Neural cell (in vitro differentiated cells): ENCODE measurements around the gene CIB4. TPM values are rescaled to one million over a fixed set of nuclear protein-coding genes. Genes with fewer than 3 reads are reported as not detected.
A peak's percentile ranks its signal among the peaks of the same experiment; 100 is the strongest.

Experiments
- H2AFZ ChIP-seq: fragments of 200-600, 300-800 bp; sonication (generic), shearing (Covaris generic); 2 replicates; pipeline ENCODE4 v1.6.0; 2014; ENCODE audit warnings: low read depth, mild to moderate bottlenecking, antibody characterized with exemption, low read length, moderate library complexity
- H3F3A ChIP-seq: fragments of 200-600 bp; shearing (Covaris generic); 2 replicates; pipeline ENCODE4 v1.6.1; 2016; ENCODE audit warnings: mild to moderate bottlenecking, moderate library complexity, mixed read lengths, antibody characterized with exemption, low read length; ENCODE audit not compliant: insufficient read depth, poor library complexity, severe bottlenecking
- H3K27ac ChIP-seq: fragments of 200-600, 300-800 bp; sonication (generic), shearing (Covaris generic); 2 replicates; pipeline ENCODE4 v1.5.1; 2014; ENCODE audit warnings: mild to moderate bottlenecking, low read length, moderate library complexity
- H3K27me3 ChIP-seq: fragments of 300-800, 200-600 bp; sonication (generic), shearing (Covaris generic); 2 replicates; pipeline ENCODE4 v1.6.0; 2014; ENCODE audit warnings: mild to moderate bottlenecking, low read depth, low read length, moderate library complexity; ENCODE audit not compliant: insufficient read depth
- H3K36me3 ChIP-seq: fragments of 300-800, 200-600 bp; sonication (generic), shearing (Covaris generic); 2 replicates; pipeline ENCODE4 v1.5.1; 2014; ENCODE audit warnings: mild to moderate bottlenecking, antibody characterized with exemption, low read length, moderate library complexity; ENCODE audit not compliant: insufficient read depth
- H3K4me2 ChIP-seq: fragments of 300-800, 200-600 bp; sonication (generic), shearing (Covaris generic); 2 replicates; pipeline ENCODE4 v1.6.0; 2014; ENCODE audit warnings: mild to moderate bottlenecking, low read length
- H3K4me3 ChIP-seq: fragments of 300-800, 200-600 bp; sonication (generic), shearing (Covaris generic); 2 replicates; pipeline ENCODE4 v1.5.1; 2014; ENCODE audit warnings: mild to moderate bottlenecking, low read length, moderate library complexity
- H3K79me2 ChIP-seq: fragments of 200-600 bp; shearing (Covaris generic); replicated peaks from 2 replicates; pipeline ENCODE4 v1.6.0; 2014; ENCODE audit warnings: mild to moderate bottlenecking, low read length, moderate library complexity; ENCODE audit not compliant: insufficient read depth
- H3K9ac ChIP-seq: fragments of 300-800, 200-600 bp; sonication (generic), shearing (Covaris generic); 2 replicates; pipeline ENCODE4 v1.6.1; 2016; ENCODE audit warnings: mild to moderate bottlenecking, low read length, mixed read lengths
- H3K9me2 ChIP-seq: fragments of 200-600 bp; shearing (Covaris generic); 2 replicates; pipeline ENCODE4 v1.6.1; 2016; ENCODE audit warnings: mild to moderate bottlenecking, low read length, mixed read lengths; ENCODE audit not compliant: insufficient read depth
- H3K9me3 ChIP-seq: fragments of 200-600, 300-800 bp; sonication (generic), shearing (Covaris generic); 2 replicates; pipeline ENCODE4 v1.6.1; 2016; ENCODE audit warnings: mild to moderate bottlenecking, mixed run types, low read length, moderate library complexity, mixed read lengths
- H4K20me1 ChIP-seq: fragments of 200-600 bp; shearing (Covaris generic); 2 replicates; pipeline ENCODE4 v1.6.1; 2016; ENCODE audit warnings: mild to moderate bottlenecking, mixed run types; ENCODE audit not compliant: insufficient read depth
- EP300 ChIP-seq: fragments of 450-650 bp; conservative IDR thresholded peaks from 2 replicates; pipeline ENCODE4 v1.6.1; 2014; ENCODE audit warnings: antibody characterized with exemption, mild to moderate bottlenecking, moderate library complexity; ENCODE audit not compliant: poor library complexity, severe bottlenecking
- EZH2 ChIP-seq: fragments of 200-600, 300-800 bp; shearing (Covaris generic), sonication (generic); IDR thresholded peaks from 2 replicates; pipeline ENCODE4 v1.6.1; 2014; ENCODE audit warnings: antibody characterized with exemption, low read length, borderline replicate concordance, mild to moderate bottlenecking; ENCODE audit not compliant: insufficient read depth, poor library complexity, severe bottlenecking
- MXI1 ChIP-seq: fragments of 450-650 bp; conservative IDR thresholded peaks from 2 replicates; pipeline ENCODE4 v1.6.1; 2014; ENCODE audit warnings: antibody characterized with exemption, mild to moderate bottlenecking; ENCODE audit not compliant: poor library complexity, severe bottlenecking
- POLR2AphosphoS5 ChIP-seq: IDR thresholded peaks from 2 replicates; pipeline ENCODE4 v1.6.1; 2012
- RAD21 ChIP-seq: fragments of 450-650 bp; conservative IDR thresholded peaks from 2 replicates; pipeline ENCODE4 v1.6.1; 2014; ENCODE audit warnings: antibody characterized with exemption, mild to moderate bottlenecking, moderate library complexity
- SMC3 ChIP-seq: fragments of 450-650 bp; conservative IDR thresholded peaks from 2 replicates; pipeline ENCODE4 v1.6.1; 2014; ENCODE audit warnings: antibody characterized with exemption, mild to moderate bottlenecking, moderate library complexity; ENCODE audit not compliant: poor library complexity
- TAF1 ChIP-seq: IDR thresholded peaks from 2 replicates; pipeline ENCODE4 v1.6.1; 2012; ENCODE audit warnings: low read depth
- polyA plus RNA-seq: library from polyadenylated mRNA; depleted of rRNA; stranded (reverse); fragments of >200 nt; gene quantifications from 2 replicates; pipeline ENCODE4 v1.2.3, GENCODE V29; 2014
- TF ChIP-seq, protein P1 (sequence below): fragments of 450-650 bp; IDR thresholded peaks from 2 replicates; pipeline ENCODE4 v1.5.1; 2014; ENCODE audit warnings: antibody characterized with exemption, mild to moderate bottlenecking, moderate library complexity; ENCODE audit not compliant: poor library complexity, severe bottlenecking
- TF ChIP-seq, protein P2 (sequence below): IDR thresholded peaks from 2 replicates; pipeline ENCODE4 v1.6.1; 2012; ENCODE audit warnings: borderline replicate concordance

Gene CIB4
- polyA plus RNA-seq, 1 donor from 2014 or later: not detected

DNA sequence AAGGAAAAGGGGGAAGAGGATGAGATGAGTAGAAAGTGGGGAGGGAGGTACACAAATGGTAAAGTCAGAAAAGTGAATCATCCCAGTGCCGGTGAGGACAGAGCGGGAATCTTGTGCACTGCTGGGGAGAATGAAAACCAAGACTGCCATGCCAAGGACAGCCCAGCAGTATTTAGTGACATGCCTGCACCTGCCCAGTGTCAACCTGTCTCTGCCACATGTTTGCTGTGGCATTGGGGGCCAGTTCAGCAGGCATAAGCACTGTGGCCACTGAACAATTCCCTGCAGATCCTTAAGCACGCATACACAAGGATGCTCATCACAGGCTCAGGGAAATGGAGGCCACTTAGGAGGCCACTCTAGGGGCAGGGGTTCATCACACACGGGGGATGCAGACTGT lies 46.2 kb upstream of the CIB4 start:
- no peak overlapping the region for H2AFZ ChIP-seq
- H3F3A ChIP-seq: no peaks in the 10 kb centered on the region

DNA sequence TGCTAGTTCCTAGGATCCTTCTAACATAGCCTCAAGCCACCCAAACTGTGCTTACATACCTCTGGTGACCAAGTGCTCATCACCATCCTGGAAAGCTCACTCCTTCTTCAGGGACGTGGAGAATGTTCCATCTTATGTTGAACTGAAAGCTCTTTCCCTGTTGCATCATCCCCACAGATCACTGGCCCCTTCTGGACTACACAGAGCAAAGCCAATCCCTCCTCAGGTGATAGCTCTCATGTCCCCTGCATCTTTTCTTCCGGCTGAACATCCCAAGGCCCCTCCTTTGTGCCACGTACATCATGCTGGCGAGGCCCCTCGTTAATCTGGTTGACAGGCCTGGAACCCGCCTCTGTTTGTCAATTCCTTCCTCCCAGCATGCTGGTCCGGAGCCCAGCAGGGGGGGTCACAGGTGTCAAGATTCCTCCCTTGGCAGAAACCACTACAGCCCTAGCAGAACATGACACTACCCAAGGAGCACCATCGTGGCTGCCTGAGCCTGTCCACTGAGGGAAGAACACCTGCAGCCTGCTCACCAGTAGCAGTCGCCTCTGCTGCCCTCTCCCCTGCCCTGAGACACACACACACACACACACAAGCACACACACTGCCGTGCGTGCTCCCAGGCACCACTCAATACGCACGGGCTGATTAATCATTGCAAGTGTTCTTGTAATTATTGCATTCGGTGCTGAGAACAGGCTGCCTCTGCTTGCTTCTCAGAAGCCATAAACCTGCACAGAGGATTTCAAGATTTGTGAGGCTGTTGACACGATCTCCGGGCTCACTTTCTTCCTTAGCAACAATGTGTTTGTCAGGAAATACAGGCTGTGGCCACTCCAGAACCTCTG lies 45.0 kb upstream of the CIB4 start:
- no peak overlapping the region for H3K4me2 ChIP-seq
- no peak overlapping the region for H3K4me3 ChIP-seq
- no peak overlapping the region for H3K27ac ChIP-seq
- TF ChIP-seq TAF1 (no peak), MXI1 (no peak), POLR2AphosphoS5 (no peak), SMC3 (no peak), RAD21 (no peak), EP300 (no peak), EZH2 (no peak)
- TF ChIP-seq, protein P1, sequence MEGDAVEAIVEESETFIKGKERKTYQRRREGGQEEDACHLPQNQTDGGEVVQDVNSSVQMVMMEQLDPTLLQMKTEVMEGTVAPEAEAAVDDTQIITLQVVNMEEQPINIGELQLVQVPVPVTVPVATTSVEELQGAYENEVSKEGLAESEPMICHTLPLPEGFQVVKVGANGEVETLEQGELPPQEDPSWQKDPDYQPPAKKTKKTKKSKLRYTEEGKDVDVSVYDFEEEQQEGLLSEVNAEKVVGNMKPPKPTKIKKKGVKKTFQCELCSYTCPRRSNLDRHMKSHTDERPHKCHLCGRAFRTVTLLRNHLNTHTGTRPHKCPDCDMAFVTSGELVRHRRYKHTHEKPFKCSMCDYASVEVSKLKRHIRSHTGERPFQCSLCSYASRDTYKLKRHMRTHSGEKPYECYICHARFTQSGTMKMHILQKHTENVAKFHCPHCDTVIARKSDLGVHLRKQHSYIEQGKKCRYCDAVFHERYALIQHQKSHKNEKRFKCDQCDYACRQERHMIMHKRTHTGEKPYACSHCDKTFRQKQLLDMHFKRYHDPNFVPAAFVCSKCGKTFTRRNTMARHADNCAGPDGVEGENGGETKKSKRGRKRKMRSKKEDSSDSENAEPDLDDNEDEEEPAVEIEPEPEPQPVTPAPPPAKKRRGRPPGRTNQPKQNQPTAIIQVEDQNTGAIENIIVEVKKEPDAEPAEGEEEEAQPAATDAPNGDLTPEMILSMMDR: no peak
- TF ChIP-seq, protein P2, sequence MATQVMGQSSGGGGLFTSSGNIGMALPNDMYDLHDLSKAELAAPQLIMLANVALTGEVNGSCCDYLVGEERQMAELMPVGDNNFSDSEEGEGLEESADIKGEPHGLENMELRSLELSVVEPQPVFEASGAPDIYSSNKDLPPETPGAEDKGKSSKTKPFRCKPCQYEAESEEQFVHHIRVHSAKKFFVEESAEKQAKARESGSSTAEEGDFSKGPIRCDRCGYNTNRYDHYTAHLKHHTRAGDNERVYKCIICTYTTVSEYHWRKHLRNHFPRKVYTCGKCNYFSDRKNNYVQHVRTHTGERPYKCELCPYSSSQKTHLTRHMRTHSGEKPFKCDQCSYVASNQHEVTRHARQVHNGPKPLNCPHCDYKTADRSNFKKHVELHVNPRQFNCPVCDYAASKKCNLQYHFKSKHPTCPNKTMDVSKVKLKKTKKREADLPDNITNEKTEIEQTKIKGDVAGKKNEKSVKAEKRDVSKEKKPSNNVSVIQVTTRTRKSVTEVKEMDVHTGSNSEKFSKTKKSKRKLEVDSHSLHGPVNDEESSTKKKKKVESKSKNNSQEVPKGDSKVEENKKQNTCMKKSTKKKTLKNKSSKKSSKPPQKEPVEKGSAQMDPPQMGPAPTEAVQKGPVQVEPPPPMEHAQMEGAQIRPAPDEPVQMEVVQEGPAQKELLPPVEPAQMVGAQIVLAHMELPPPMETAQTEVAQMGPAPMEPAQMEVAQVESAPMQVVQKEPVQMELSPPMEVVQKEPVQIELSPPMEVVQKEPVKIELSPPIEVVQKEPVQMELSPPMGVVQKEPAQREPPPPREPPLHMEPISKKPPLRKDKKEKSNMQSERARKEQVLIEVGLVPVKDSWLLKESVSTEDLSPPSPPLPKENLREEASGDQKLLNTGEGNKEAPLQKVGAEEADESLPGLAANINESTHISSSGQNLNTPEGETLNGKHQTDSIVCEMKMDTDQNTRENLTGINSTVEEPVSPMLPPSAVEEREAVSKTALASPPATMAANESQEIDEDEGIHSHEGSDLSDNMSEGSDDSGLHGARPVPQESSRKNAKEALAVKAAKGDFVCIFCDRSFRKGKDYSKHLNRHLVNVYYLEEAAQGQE: no peak
- H3F3A ChIP-seq: no peaks in the 10 kb centered on the region
- H3K27me3 ChIP-seq: no peaks in the 10 kb centered on the region
- H3K9me2 ChIP-seq: no peaks in the 10 kb centered on the region
- H3K9ac ChIP-seq: no peak overlapping the region
- H4K20me1 ChIP-seq: no peaks in the 10 kb centered on the region
- H2AFZ ChIP-seq: peak overlapping the region; percentile 14
- no peaks in the 10 kb centered on the region for H3K36me3 ChIP-seq
- no peaks in the 10 kb centered on the region for H3K9me3 ChIP-seq
- H3K79me2 ChIP-seq: no peaks in the 10 kb centered on the region

More for the DNA sequence above, 46.2 kb upstream of the CIB4 start:
- no peak overlapping the region for H3K4me2 ChIP-seq
- H3K9ac ChIP-seq: no peak overlapping the region
- H3K4me3 ChIP-seq: no peak overlapping the region
- H3K27me3 ChIP-seq: no peaks in the 10 kb centered on the region
- no peak overlapping the region for H3K27ac ChIP-seq
- H3K9me2 ChIP-seq: no peaks in the 10 kb centered on the region
- no peaks in the 10 kb centered on the region for H3K79me2 ChIP-seq
- TF ChIP-seq RAD21 (no peak), MXI1 (no peak), SMC3 (no peak), TAF1 (no peak), POLR2AphosphoS5 (no peak), EZH2 (no peak), EP300 (no peak)
- TF ChIP-seq, protein P1: no peak
- TF ChIP-seq, protein P2: no peak
- H4K20me1 ChIP-seq: no peaks in the 10 kb centered on the region
- no peaks in the 10 kb centered on the region for H3K36me3 ChIP-seq
- H3K9me3 ChIP-seq: no peaks in the 10 kb centered on the region
